Thyroid gland (tissue), 4 donors: ENCODE results near the gene RLF.

Experiments
- CTCF ChIP-seq, 6 experiments: fragments of 200-600 bp in 3 of 6; fragments of 450-650 bp in 3 of 6; sonication (generic) in 3 of 6; IDR thresholded peaks; one replicate each; pipeline ENCODE4 v1.5.1; 2016 to 2019; ENCODE audit warnings: antibody characterized with exemption in 6 of 6, mild to moderate bottlenecking in 2 of 6, inconsistent platforms in 1 of 6, moderate library complexity in 1 of 6
- POLR2A ChIP-seq, 2 donors: fragments of 450-650 bp; IDR thresholded peaks; one replicate each; pipeline ENCODE4 v1.6.1; 2017; ENCODE audit warnings: antibody characterized with exemption in 2 of 2, mild to moderate bottlenecking in 2 of 2, moderate library complexity in 1 of 2

DNA sequence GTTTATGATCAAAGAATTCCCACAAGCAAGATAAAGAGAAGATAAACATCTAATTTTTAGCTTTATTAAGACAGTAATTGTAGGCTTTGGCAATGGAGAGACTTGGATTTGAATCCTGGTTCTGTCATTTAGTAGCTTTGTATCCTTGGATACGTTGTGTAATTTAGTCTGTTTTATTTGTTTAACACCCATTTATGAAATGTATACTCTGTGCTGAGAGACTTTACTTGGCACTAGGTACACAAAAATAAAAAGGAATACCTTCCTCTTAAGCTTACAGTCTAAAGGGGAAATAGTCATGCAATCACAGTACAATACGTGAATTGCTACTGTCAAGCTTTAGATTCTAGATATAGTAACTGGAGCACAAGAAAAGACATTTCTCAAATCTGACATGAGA, 120.7 kb downstream of the RLF start:
- no peak for TF ChIP-seq POLR2A (IDR thresholded peaks at IDR 0.05)
- TF ChIP-seq CTCF (IDR thresholded peaks at IDR 0.05), result no peak
